Measurements from ENCODE around the gene HTATSF1. TPM values are rescaled to one million over a fixed set of nuclear protein-coding genes. Genes with fewer than 3 reads are reported as not detected.

HTATSF1 gene
- polyA plus RNA-seq, 1 donor: 59.1 TPM

GRCh38 chrX:136495043-136495442 is 2.3 kb upstream of the HTATSF1 start:
- Histone ChIP-seq H3K9me3 (ENCODE audit: control insufficient read depth, low read depth, low read length) (no peaks in the 10 kb centered on the region), H3K36me3 (ENCODE audit: control insufficient read depth, insufficient read depth, low read length) (no peaks in the 10 kb centered on the region), H3K4me1 (ENCODE audit: control insufficient read depth, insufficient read depth, low read length) (peaks cover 3% of the 10 kb centered on the region), H3K27me3 (ENCODE audit: control insufficient read depth, insufficient read depth, low read length) (peaks cover 3% of the 10 kb centered on the region), H3K4me3 (ENCODE audit: low read length) (no peak overlapping the region), H3K27ac (ENCODE audit: low read length) (no peak overlapping the region)
- no CpG with 5 or more reads among the region's 4 CpGs for WGBS (ENCODE audit: insufficient coverage, low lambda C conversion rate)
- no peak for DNase-seq

DNA sequence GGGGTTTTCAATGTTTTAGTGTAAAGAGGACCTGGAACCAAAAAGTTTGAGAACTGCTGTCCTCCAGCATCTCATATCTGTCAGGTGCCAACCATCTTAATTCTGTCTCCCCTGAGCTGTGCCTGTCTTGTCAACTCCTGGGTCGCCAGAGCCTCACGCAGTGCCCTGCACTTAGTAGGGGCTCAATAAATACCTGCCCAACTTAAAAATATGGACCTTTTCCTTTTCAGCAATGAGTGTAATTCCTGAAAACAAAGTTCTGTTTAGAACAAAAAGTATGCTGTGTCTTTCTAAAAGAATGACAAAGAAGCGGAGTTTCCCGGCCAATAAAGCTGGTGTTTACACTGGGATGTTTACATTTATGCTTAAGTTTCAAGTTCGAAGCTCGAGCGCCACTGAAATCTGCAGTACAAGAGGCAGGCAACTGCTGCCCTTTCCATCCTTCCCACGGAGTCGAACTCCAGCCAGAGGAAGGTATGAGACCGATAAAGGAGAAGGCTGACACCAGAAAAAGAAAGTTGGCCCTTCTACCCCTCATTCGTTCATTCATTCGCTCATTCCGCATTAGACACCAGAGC is 1.1 kb upstream of the HTATSF1 start:
- peak overlapping the region; percentile 74 for H3K4me3 ChIP-seq (ENCODE audit: low read length)
- H3K36me3 ChIP-seq (ENCODE audit: control insufficient read depth, insufficient read depth, low read length): peaks cover 3% of the 10 kb centered on the region
- H3K27me3 ChIP-seq (ENCODE audit: control insufficient read depth, insufficient read depth, low read length): peaks cover 3% of the 10 kb centered on the region
- DNase-seq: no peak
- no CpG with 5 or more reads among the region's 13 CpGs for WGBS (ENCODE audit: insufficient coverage, low lambda C conversion rate)
- H3K4me1 ChIP-seq (ENCODE audit: control insufficient read depth, insufficient read depth, low read length): peaks cover 3% of the 10 kb centered on the region
- H3K9me3 ChIP-seq (ENCODE audit: control insufficient read depth, low read depth, low read length): no peaks in the 10 kb centered on the region
- H3K27ac ChIP-seq (ENCODE audit: low read length): peak overlapping the region; percentile 97

DNA sequence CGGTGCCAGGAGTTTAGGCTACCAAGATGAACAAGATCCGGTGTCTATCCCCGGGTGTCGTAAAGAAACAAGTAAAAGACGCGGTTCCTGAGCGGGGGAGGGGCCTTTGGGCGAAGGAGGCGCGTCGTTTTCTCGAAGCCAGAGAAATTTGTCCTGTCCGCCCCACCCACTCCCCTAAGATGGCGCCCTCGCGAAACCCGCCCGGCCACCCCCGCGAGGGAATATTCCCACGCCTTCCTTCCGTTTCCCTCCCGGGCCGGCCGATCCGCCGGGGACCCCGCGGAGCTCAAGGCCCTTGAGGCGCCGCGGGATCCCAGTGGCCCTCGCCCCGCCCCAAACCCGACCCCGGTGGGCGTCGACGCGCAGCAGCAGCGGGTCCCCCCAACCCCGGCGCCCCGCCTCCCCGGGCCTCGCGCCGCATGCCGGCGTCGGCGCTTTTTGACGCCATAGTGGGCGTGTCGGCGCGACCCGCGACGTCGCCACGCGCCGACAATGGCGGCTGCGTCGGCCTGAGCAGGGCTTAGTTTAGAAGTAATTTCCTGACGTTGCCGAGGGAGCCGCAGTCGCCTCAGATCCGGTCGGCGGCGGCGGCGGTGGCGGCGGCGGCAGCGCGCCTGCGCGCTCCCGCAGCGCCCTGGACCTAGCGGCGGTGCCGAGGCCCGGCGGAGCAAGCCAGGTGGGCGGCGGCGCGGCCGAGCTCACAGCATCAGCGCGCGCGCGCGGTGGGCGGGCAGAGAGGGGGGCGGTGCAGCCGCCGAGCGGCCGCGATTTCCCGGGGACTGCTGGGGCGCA is 432 bp upstream of the HTATSF1 start:
- Histone ChIP-seq H3K27ac (ENCODE audit: low read length) (peak overlapping the region; percentile 97), H3K4me3 (ENCODE audit: low read length) (peak overlapping the region; percentile 74), H3K4me1 (ENCODE audit: control insufficient read depth, insufficient read depth, low read length) (peaks cover 3% of the 10 kb centered on the region), H3K27me3 (ENCODE audit: control insufficient read depth, insufficient read depth, low read length) (peaks cover 2% of the 10 kb centered on the region), H3K36me3 (ENCODE audit: control insufficient read depth, insufficient read depth, low read length) (peaks cover 6% of the 10 kb centered on the region), H3K9me3 (ENCODE audit: control insufficient read depth, low read depth, low read length) (no peaks in the 10 kb centered on the region)
- DNase-seq: peak; percentile 79 to 90
- WGBS (ENCODE audit: insufficient coverage, low lambda C conversion rate): no CpG with 5 or more reads among the region's 111 CpGs

GRCh38 chrX:136519069-136519468 is 21.7 kb downstream of the HTATSF1 start:
- no peaks in the 10 kb centered on the region for H3K27me3 ChIP-seq (ENCODE audit: control insufficient read depth, insufficient read depth, low read length)
- DNase-seq: no peak
- no peak overlapping the region for H3K27ac ChIP-seq (ENCODE audit: low read length)
- H3K4me1 ChIP-seq (ENCODE audit: control insufficient read depth, insufficient read depth, low read length): no peaks in the 10 kb centered on the region
- H3K9me3 ChIP-seq (ENCODE audit: control insufficient read depth, low read depth, low read length): no peaks in the 10 kb centered on the region
- WGBS (ENCODE audit: insufficient coverage, low lambda C conversion rate): no CpG with 5 or more reads among the region's 5 CpGs
- H3K36me3 ChIP-seq (ENCODE audit: control insufficient read depth, insufficient read depth, low read length): no peaks in the 10 kb centered on the region
- H3K4me3 ChIP-seq (ENCODE audit: low read length): no peak overlapping the region

- no peak for DNase-seq
These were observed 26.4 kb downstream of the HTATSF1 start for GRCh38 chrX:136523770-136524169.

DNA sequence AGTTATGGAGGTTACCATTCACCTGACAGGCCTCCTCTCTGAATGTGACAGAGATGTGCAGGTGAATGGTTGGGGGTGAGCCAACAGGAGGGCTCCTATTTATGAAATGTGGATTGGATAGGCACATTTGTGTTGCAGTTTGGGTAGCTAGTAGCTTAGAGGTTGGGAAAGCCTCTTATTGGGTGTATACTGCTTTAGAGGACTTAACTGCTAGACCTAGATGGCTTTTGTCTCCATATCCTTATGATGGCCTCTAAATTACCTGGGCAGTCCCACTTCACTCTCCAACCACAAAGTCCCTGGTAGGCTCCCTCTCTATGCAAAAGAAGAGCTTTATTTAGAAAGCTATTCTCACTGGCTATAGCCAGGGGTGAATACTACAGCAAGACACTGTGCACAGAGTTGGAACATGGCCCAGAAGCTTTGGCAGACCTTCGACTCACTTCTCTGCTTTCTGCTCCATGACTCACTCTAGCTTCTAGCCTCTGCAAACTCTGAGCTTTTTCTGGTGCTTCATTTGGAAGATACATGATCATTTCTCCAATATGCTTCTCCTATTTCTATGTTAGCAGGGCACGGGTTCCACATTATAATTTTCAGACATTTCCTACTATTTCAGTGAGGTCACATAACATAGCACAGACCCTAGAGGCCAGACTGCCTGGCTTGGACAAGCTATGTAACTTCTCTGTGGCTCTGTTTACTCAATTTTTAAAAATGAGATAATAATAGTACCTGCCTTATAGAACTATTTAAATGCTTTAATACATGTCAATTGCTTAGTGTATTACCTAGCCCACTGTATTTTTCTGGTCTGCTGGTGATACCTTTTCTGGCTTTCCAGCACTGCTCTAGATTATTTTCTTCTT is 28.6 kb downstream of the HTATSF1 start:
- H3K9me3 ChIP-seq (ENCODE audit: control insufficient read depth, low read depth, low read length): no peaks in the 10 kb centered on the region
- no peaks in the 10 kb centered on the region for H3K36me3 ChIP-seq (ENCODE audit: control insufficient read depth, insufficient read depth, low read length)
- WGBS (ENCODE audit: insufficient coverage, low lambda C conversion rate): no CpG with 5 or more reads among the region's 2 CpGs
- peak; percentile 11 to 17 for DNase-seq
- no peaks in the 10 kb centered on the region for H3K4me1 ChIP-seq (ENCODE audit: control insufficient read depth, insufficient read depth, low read length)
- no peak overlapping the region for H3K4me3 ChIP-seq (ENCODE audit: low read length)
- no peaks in the 10 kb centered on the region for H3K27me3 ChIP-seq (ENCODE audit: control insufficient read depth, insufficient read depth, low read length)
- no peak overlapping the region for H3K27ac ChIP-seq (ENCODE audit: low read length)

More at GRCh38 chrX:136523770-136524169, 26.4 kb downstream of the HTATSF1 start:
- Histone ChIP-seq H3K27me3 (ENCODE audit: control insufficient read depth, insufficient read depth, low read length) (no peaks in the 10 kb centered on the region), H3K36me3 (ENCODE audit: control insufficient read depth, insufficient read depth, low read length) (no peaks in the 10 kb centered on the region), H3K4me1 (ENCODE audit: control insufficient read depth, insufficient read depth, low read length) (no peaks in the 10 kb centered on the region), H3K27ac (ENCODE audit: low read length) (no peak overlapping the region), H3K4me3 (ENCODE audit: low read length) (no peak overlapping the region), H3K9me3 (ENCODE audit: control insufficient read depth, low read depth, low read length) (no peaks in the 10 kb centered on the region)

- H3K27me3 ChIP-seq (ENCODE audit: control insufficient read depth, insufficient read depth, low read length): no peaks in the 10 kb centered on the region
- H3K9me3 ChIP-seq (ENCODE audit: control insufficient read depth, low read depth, low read length): no peaks in the 10 kb centered on the region
- no peaks in the 10 kb centered on the region for H3K36me3 ChIP-seq (ENCODE audit: control insufficient read depth, insufficient read depth, low read length)
- H3K4me3 ChIP-seq (ENCODE audit: low read length): no peak overlapping the region
- WGBS (ENCODE audit: insufficient coverage, low lambda C conversion rate): no CpG with 5 or more reads among the region's 8 CpGs
- no peak overlapping the region for H3K27ac ChIP-seq (ENCODE audit: low read length)
- H3K4me1 ChIP-seq (ENCODE audit: control insufficient read depth, insufficient read depth, low read length): no peaks in the 10 kb centered on the region
- DNase-seq: no peak
These were observed 31.4 kb downstream of the HTATSF1 start for GRCh38 chrX:136528645-136529315.

- Histone ChIP-seq H3K9me3 (ENCODE audit: control insufficient read depth, low read depth, low read length) (no peaks in the 10 kb centered on the region), H3K36me3 (ENCODE audit: control insufficient read depth, insufficient read depth, low read length) (no peaks in the 10 kb centered on the region), H3K4me3 (ENCODE audit: low read length) (no peak overlapping the region), H3K27me3 (ENCODE audit: control insufficient read depth, insufficient read depth, low read length) (no peaks in the 10 kb centered on the region), H3K4me1 (ENCODE audit: control insufficient read depth, insufficient read depth, low read length) (no peaks in the 10 kb centered on the region), H3K27ac (ENCODE audit: low read length) (no peak overlapping the region)
- DNase-seq: no peak
- no CpG with 5 or more reads among the region's 2 CpGs for WGBS (ENCODE audit: insufficient coverage, low lambda C conversion rate)
These were observed 32.4 kb downstream of the HTATSF1 start for GRCh38 chrX:136529795-136530194.

- Histone ChIP-seq H3K9me3 (ENCODE audit: control insufficient read depth, low read depth, low read length) (no peaks in the 10 kb centered on the region), H3K27ac (ENCODE audit: low read length) (no peak within 1 kb of the TSS), H3K36me3 (ENCODE audit: control insufficient read depth, insufficient read depth, low read length) (no peaks in the 10 kb centered on the region), H3K27me3 (ENCODE audit: control insufficient read depth, insufficient read depth, low read length) (no peaks in the 10 kb centered on the region), H3K4me1 (ENCODE audit: control insufficient read depth, insufficient read depth, low read length) (no peaks in the 10 kb centered on the region), H3K4me3 (ENCODE audit: low read length) (no peak within 1 kb of the TSS)
- no peak for DNase-seq
- WGBS (ENCODE audit: insufficient coverage, low lambda C conversion rate): no CpG with 5 or more reads among the region's 3 CpGs
These were observed 34.6 kb downstream of the HTATSF1 start, which contains the start of gene VGLL1 for GRCh38 chrX:136531951-136532350. Gene VGLL1, plus strand, starts transcription at chrX:136532215. Its CDS starts 3,806 bp downstream, at chrX:136536021.

DNA sequence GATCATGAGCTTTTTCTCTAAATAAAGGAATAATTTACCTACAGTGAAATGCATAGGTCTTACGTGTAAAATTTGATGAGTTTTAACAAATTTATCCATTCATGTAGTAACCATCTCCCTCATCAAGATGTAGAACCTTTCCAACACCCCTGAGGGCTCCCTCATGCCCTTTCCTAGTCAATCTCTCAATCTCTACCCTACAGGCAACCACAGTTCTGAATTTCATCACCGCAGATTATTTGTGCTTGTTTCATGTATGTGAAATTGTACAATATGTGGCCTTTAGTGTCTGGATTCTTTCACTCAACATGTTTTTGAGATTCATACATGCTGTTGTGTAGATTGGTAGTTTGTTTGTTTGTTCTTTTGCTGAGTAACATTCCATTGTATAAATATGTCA is 36.7 kb downstream of the HTATSF1 start:
- Histone ChIP-seq H3K36me3 (ENCODE audit: control insufficient read depth, insufficient read depth, low read length) (no peaks in the 10 kb centered on the region), H3K27me3 (ENCODE audit: control insufficient read depth, insufficient read depth, low read length) (no peaks in the 10 kb centered on the region), H3K9me3 (ENCODE audit: control insufficient read depth, low read depth, low read length) (no peaks in the 10 kb centered on the region), H3K4me3 (ENCODE audit: low read length) (no peak overlapping the region), H3K27ac (ENCODE audit: low read length) (no peak overlapping the region), H3K4me1 (ENCODE audit: control insufficient read depth, insufficient read depth, low read length) (no peaks in the 10 kb centered on the region)
- WGBS (ENCODE audit: insufficient coverage, low lambda C conversion rate): no CpG with 5 or more reads among the region's 2 CpGs
- no peak for DNase-seq

Measured in large intestine (tissue), 3 donors.